Thyroid gland (tissue), 4 donors: ENCODE measurements around the gene FBXL13.
"Not testable (repeated sequence)": the region's sequence is repeated elsewhere in the genome, so short reads cannot be mapped to it uniquely, and the experiment has no call there.

Experiments used
- POLR2A ChIP-seq, 2 donors: fragments of 450-650 bp; IDR thresholded peaks; one replicate each; pipeline ENCODE4 v1.6.1; 2017; ENCODE audit warnings: antibody characterized with exemption in 2 of 2, mild to moderate bottlenecking in 2 of 2, moderate library complexity in 1 of 2
- TF ChIP-seq, protein P1 (sequence below), 6 experiments: fragments of 200-600 bp in 3 of 6; fragments of 450-650 bp in 3 of 6; sonication (generic) in 3 of 6; IDR thresholded peaks; one replicate each; pipeline ENCODE4 v1.5.1; 2016 to 2019; ENCODE audit warnings: antibody characterized with exemption in 6 of 6, mild to moderate bottlenecking in 2 of 6, inconsistent platforms in 1 of 6, moderate library complexity in 1 of 6

DNA sequence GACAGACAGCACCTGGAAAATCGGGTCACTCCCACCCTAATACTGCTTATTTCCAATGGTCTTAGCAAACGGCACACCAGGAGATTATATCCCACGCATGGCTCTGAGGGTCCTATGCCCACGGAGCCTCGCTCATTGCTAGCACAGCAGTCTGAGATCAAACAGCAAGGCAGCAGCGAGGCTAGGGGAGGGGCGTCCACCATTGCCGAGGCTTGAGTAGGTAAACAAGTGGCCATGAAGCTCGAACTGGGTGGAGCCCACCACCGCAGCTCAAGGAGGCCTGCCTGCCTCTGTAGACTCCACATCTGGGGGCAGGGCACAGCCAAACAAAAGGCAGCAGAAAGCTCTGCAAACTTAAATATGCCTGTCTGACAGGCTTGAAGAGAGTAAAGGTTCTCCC lies 293.7 kb downstream of the FBXL13 start:
- TF ChIP-seq, protein P1, sequence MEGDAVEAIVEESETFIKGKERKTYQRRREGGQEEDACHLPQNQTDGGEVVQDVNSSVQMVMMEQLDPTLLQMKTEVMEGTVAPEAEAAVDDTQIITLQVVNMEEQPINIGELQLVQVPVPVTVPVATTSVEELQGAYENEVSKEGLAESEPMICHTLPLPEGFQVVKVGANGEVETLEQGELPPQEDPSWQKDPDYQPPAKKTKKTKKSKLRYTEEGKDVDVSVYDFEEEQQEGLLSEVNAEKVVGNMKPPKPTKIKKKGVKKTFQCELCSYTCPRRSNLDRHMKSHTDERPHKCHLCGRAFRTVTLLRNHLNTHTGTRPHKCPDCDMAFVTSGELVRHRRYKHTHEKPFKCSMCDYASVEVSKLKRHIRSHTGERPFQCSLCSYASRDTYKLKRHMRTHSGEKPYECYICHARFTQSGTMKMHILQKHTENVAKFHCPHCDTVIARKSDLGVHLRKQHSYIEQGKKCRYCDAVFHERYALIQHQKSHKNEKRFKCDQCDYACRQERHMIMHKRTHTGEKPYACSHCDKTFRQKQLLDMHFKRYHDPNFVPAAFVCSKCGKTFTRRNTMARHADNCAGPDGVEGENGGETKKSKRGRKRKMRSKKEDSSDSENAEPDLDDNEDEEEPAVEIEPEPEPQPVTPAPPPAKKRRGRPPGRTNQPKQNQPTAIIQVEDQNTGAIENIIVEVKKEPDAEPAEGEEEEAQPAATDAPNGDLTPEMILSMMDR (IDR thresholded peaks at IDR 0.05), result not testable (repeated sequence)
- TF ChIP-seq POLR2A (IDR thresholded peaks at IDR 0.05), result not testable (repeated sequence)
